HepG2 (cell line): Measurements from ENCODE around the gene WDR35. TPM values are rescaled to one million over a fixed set of nuclear protein-coding genes. Genes with fewer than 3 reads are reported as not detected.

Experiments
- ARID2 ChIP-seq: sonication (generic); formaldehyde crosslinking; IDR thresholded peaks from 2 replicates; pipeline ENCODE4 v1.8.1; 2022; ENCODE audit warnings: mild to moderate bottlenecking, missing genetic modification reagents, borderline replicate concordance
- ASH2L ChIP-seq: fragments of 300-600, 200-600 bp; sonication (generic); IDR thresholded peaks from 2 replicates; pipeline ENCODE4 v1.7.0; 2017; ENCODE audit warnings: low read depth, mild to moderate bottlenecking, moderate library complexity, mixed read lengths, low read length; ENCODE audit not compliant: insufficient read length
- BCL6 ChIP-seq: IDR thresholded peaks from 2 replicates; pipeline ENCODE4 v1.6.1; 2016; ENCODE audit warnings: missing genetic modification reagents, missing compliant biosample characterization
- CHD4 ChIP-seq: fragments of 200-600 bp; sonication (generic); IDR thresholded peaks from 2 replicates; pipeline ENCODE4 v1.7.0; 2017; ENCODE audit warnings: mild to moderate bottlenecking, low read length, borderline replicate concordance
- FOXM1 ChIP-seq: sonication (generic); formaldehyde crosslinking; IDR thresholded peaks from 2 replicates; pipeline ENCODE4 v1.5.0; 2020; ENCODE audit warnings: missing genetic modification reagents
- KDM2A ChIP-seq: sonication (generic); formaldehyde crosslinking; IDR thresholded peaks from 2 replicates; pipeline ENCODE4 v1.4.0; 2020; ENCODE audit warnings: low read depth, missing genetic modification reagents, borderline replicate concordance
- KLF13 ChIP-seq: sonication (generic); formaldehyde crosslinking; IDR thresholded peaks from 2 replicates; pipeline ENCODE4 v1.4.0; 2020; ENCODE audit warnings: mild to moderate bottlenecking, missing genetic modification reagents
- MAZ ChIP-seq, 2 experiments: sonication (generic) in 1 of 2; formaldehyde crosslinking in 1 of 2; IDR thresholded peaks; 2 replicates each; pipeline versions ENCODE4 v1.5.0 to v1.6.1; 2012 to 2020; ENCODE audit warnings: low read depth in 2 of 2, mild to moderate bottlenecking in 2 of 2, borderline replicate concordance in 1 of 2, improper control_type of control experiment in 1 of 2, low read length in 1 of 2, missing genetic modification reagents in 1 of 2, moderate library complexity in 1 of 2
- MTA3 ChIP-seq: sonication (generic); formaldehyde crosslinking; IDR thresholded peaks from 2 replicates; pipeline ENCODE4 v1.4.0; 2020; ENCODE audit warnings: missing genetic modification reagents
- MZF1 ChIP-seq: sonication (generic); formaldehyde crosslinking; IDR thresholded peaks from 2 replicates; pipeline ENCODE4 v1.8.1; 2023; ENCODE audit warnings: mild to moderate bottlenecking, missing genetic modification reagents, borderline replicate concordance
- RNF2 ChIP-seq: fragments of 450-650 bp; conservative IDR thresholded peaks from 2 replicates; pipeline ENCODE4 v1.6.1; 2016; ENCODE audit warnings: low read depth
- ZMYM2 ChIP-seq: sonication (generic); formaldehyde crosslinking; IDR thresholded peaks from 2 replicates; pipeline ENCODE4 v1.8.0; 2022; ENCODE audit warnings: mild to moderate bottlenecking, missing genetic modification reagents
- ZNF224 ChIP-seq: sonication (generic); formaldehyde crosslinking; IDR thresholded peaks from 2 replicates; pipeline ENCODE4 v1.5.0; 2020; ENCODE audit warnings: mild to moderate bottlenecking, missing genetic modification reagents
- ZNF253 ChIP-seq: sonication (generic); formaldehyde crosslinking; IDR thresholded peaks from 2 replicates; pipeline ENCODE4 v1.8.0; 2022; ENCODE audit warnings: mild to moderate bottlenecking, missing genetic modification reagents, borderline replicate concordance
- ZNF34 ChIP-seq: sonication (generic); formaldehyde crosslinking; IDR thresholded peaks from 2 replicates; pipeline ENCODE4 v1.4.0; 2020; ENCODE audit warnings: mild to moderate bottlenecking, missing genetic modification reagents, borderline replicate concordance
- ZNF567 ChIP-seq: sonication (generic); formaldehyde crosslinking; IDR thresholded peaks from 2 replicates; pipeline ENCODE4 v1.8.1; 2023; ENCODE audit warnings: mild to moderate bottlenecking, missing genetic modification reagents, borderline replicate concordance
- ZNF674 ChIP-seq: sonication (generic); formaldehyde crosslinking; IDR thresholded peaks from 2 replicates; pipeline ENCODE4 v1.5.0; 2020; ENCODE audit warnings: low read depth, mild to moderate bottlenecking, missing genetic modification reagents
- polyA plus RNA-seq, 8 experiments: library from polyadenylated mRNA; depleted of rRNA in 3 of 8; stranded (reverse) in 7 of 8; unstranded in 1 of 8; fragments of >200 nt; fragmentation: Illumina TruSeq in 4 of 8; extraction: Trizol in 4 of 8; gene quantifications; 2 replicates each; pipeline versions ENCODE4 v1.2.1 to v1.2.3, GENCODE V29; 2011 to 2016; ENCODE audit warnings: low read depth in 4 of 8, missing spikeins in 1 of 8, mixed read lengths in 1 of 8; ENCODE audit not compliant: insufficient read depth in 1 of 8
- total RNA-seq, 5 experiments: library from RNA; depleted of rRNA; stranded (reverse); fragments of >200 nt; fragmentation: Illumina TruSeq; extraction: Trizol; gene quantifications; 2 replicates each; pipeline ENCODE4 v1.2.3, GENCODE V29; 2016; ENCODE audit warnings: low read depth in 1 of 5
- TF ChIP-seq, protein P1 (sequence below): sonication (generic); formaldehyde crosslinking; IDR thresholded peaks from 2 replicates; pipeline ENCODE4 v1.8.0; 2022; ENCODE audit warnings: mild to moderate bottlenecking, missing genetic modification reagents; ENCODE audit not compliant: insufficient replicate concordance
- TF ChIP-seq, protein P2 (sequence below), 2 experiments: fragments of 450-650 bp in 1 of 2; sonication (generic) in 1 of 2; formaldehyde crosslinking; IDR thresholded peaks; 2 replicates each; pipeline versions ENCODE4 v1.5.0 to v1.8.0; 2020 to 2022; ENCODE audit warnings: mild to moderate bottlenecking in 1 of 2, missing genetic modification reagents in 1 of 2
- TF ChIP-seq, protein P3 (sequence below): sonication (generic); formaldehyde crosslinking; IDR thresholded peaks from 2 replicates; pipeline ENCODE4 v1.4.0; 2020; ENCODE audit warnings: missing genetic modification reagents

The WDR35 gene
- total and polyA plus RNA-seq, 2 of the 13 experiments (the other 11 are each of a cell fraction or from before 2014, with no cell fraction given): 11.1 to 19.6 TPM

DNA sequence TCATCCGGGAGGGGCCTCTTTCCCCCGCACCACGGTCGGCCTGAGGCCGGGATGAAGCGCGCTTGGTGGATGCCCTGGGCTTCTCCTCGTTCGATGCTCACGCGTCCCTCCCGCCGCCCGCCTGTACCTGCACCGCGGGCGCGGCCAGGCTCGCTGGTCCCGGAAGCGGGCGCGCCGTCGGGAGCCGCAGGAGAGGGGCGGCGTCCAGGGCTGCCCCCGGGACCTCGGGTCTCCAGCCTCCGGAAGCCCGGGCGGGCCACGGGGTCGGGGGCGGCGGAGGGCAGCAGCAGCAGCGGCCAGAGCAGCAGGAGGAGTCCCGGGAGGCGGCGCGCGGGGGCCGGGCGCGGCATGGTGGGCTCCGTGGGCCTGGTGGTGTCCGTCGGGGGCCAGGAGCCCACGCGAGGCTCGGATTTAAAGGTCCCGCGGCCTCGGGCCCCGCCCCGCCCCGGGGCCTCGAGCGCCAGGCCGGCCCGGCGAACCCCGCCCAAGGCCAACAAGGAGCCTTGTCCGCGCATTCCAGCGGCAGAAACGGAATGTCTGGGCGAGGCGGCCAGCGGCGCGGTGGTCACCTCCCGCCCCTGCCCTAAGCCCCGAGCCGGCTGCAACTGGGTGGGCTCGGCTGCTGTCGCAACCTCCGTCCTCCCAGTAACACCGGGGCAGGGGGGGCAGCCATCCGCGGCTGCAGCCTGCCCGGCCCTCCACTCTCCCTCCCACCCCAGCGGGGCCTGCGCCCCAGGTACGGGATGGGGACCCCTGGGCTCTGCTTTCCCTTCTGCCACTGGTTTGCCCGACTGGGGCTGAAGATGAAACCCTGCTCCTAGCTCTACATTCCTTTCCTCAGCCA is 22.6 kb upstream of the WDR35 start, which contains the start of gene MATN3 (continued):
- TF ChIP-seq, protein P1, sequence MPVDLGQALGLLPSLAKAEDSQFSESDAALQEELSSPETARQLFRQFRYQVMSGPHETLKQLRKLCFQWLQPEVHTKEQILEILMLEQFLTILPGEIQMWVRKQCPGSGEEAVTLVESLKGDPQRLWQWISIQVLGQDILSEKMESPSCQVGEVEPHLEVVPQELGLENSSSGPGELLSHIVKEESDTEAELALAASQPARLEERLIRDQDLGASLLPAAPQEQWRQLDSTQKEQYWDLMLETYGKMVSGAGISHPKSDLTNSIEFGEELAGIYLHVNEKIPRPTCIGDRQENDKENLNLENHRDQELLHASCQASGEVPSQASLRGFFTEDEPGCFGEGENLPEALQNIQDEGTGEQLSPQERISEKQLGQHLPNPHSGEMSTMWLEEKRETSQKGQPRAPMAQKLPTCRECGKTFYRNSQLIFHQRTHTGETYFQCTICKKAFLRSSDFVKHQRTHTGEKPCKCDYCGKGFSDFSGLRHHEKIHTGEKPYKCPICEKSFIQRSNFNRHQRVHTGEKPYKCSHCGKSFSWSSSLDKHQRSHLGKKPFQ: peak; percentile 62
- TF ChIP-seq ZNF674: 0 out of 2 replicates have a peak, but pooled peaks have one; percentile 58
- TF ChIP-seq, protein P2, sequence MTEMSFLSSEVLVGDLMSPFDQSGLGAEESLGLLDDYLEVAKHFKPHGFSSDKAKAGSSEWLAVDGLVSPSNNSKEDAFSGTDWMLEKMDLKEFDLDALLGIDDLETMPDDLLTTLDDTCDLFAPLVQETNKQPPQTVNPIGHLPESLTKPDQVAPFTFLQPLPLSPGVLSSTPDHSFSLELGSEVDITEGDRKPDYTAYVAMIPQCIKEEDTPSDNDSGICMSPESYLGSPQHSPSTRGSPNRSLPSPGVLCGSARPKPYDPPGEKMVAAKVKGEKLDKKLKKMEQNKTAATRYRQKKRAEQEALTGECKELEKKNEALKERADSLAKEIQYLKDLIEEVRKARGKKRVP (CRISPR knock-in tag; IDR thresholded peaks at IDR 0.05): no peak
- 0 out of 2 replicates have a peak, but pooled peaks have one; percentile 66 for TF ChIP-seq ZNF224 (CRISPR knock-in tag)
- TF ChIP-seq KDM2A (CRISPR knock-in tag): peak; percentile 70
- no peak for TF ChIP-seq ARID2 (CRISPR knock-in tag)
- no peak for TF ChIP-seq MTA3 (CRISPR knock-in tag)
- TF ChIP-seq MAZ (IDR thresholded peaks at IDR 0.05; ENCODE audit: borderline replicate concordance, low read depth, low read length): no peak
- peak; percentile 84 for TF ChIP-seq MAZ (CRISPR knock-in tag; IDR thresholded peaks at IDR 0.05; ENCODE audit: low read depth)
- no peak for TF ChIP-seq FOXM1 (CRISPR knock-in tag)
- no peak for TF ChIP-seq MZF1 (CRISPR knock-in tag)
- no peak for TF ChIP-seq KLF13 (CRISPR knock-in tag)
- peak; percentile 66; the same call in 1 of the 2 replicates for TF ChIP-seq ZNF34 (CRISPR knock-in tag)
- no peak for TF ChIP-seq RNF2
- no peak for TF ChIP-seq ZMYM2 (CRISPR knock-in tag)
- TF ChIP-seq CHD4: no peak
- peak; percentile 72 for TF ChIP-seq ASH2L
- TF ChIP-seq, protein P3, sequence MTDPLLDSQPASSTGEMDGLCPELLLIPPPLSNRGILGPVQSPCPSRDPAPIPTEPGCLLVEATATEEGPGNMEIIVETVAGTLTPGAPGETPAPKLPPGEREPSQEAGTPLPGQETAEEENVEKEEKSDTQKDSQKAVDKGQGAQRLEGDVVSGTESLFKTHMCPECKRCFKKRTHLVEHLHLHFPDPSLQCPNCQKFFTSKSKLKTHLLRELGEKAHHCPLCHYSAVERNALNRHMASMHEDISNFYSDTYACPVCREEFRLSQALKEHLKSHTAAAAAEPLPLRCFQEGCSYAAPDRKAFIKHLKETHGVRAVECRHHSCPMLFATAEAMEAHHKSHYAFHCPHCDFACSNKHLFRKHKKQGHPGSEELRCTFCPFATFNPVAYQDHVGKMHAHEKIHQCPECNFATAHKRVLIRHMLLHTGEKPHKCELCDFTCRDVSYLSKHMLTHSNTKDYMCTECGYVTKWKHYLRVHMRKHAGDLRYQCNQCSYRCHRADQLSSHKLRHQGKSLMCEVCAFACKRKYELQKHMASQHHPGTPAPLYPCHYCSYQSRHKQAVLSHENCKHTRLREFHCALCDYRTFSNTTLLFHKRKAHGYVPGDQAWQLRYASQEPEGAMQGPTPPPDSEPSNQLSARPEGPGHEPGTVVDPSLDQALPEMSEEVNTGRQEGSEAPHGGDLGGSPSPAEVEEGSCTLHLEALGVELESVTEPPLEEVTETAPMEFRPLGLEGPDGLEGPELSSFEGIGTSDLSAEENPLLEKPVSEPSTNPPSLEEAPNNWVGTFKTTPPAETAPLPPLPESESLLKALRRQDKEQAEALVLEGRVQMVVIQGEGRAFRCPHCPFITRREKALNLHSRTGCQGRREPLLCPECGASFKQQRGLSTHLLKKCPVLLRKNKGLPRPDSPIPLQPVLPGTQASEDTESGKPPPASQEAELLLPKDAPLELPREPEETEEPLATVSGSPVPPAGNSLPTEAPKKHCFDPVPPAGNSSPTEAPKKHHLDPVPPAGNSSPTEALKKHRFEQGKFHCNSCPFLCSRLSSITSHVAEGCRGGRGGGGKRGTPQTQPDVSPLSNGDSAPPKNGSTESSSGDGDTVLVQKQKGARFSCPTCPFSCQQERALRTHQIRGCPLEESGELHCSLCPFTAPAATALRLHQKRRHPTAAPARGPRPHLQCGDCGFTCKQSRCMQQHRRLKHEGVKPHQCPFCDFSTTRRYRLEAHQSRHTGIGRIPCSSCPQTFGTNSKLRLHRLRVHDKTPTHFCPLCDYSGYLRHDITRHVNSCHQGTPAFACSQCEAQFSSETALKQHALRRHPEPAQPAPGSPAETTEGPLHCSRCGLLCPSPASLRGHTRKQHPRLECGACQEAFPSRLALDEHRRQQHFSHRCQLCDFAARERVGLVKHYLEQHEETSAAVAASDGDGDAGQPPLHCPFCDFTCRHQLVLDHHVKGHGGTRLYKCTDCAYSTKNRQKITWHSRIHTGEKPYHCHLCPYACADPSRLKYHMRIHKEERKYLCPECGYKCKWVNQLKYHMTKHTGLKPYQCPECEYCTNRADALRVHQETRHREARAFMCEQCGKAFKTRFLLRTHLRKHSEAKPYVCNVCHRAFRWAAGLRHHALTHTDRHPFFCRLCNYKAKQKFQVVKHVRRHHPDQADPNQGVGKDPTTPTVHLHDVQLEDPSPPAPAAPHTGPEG (CRISPR knock-in tag): peak; percentile 44; the same call in 1 of the 2 replicates
- TF ChIP-seq BCL6 (CRISPR knock-in tag): peak; percentile 59; the same call in 1 of the 2 replicates
- TF ChIP-seq ZNF253 (CRISPR knock-in tag): no peak
- TF ChIP-seq ZNF567 (CRISPR knock-in tag): no peak
